HEK293T (cell line): Measurements from ENCODE around the gene ZNF567.
"Not testable (repeated sequence)": the region's sequence is repeated elsewhere in the genome, so short reads cannot be mapped to it uniquely, and the experiment has no call there.

ENCODE experiments used
- CTCF ChIA-PET: fragments of 350-600 bp; formaldehyde crosslinking; extraction: SDS; loops from one replicate; lab custom pipeline; 2021; ENCODE audit warnings: antibody characterized with exemption, inconsistent platforms; lab: Yijun Ruan, JAX
- POLR2A ChIA-PET: fragments of 350-600 bp; formaldehyde crosslinking; extraction: SDS; loops from one replicate; lab custom pipeline; 2020; ENCODE audit warnings: antibody characterized with exemption, inconsistent platforms; lab: Yijun Ruan, JAX
- DNase-seq: peaks from one replicate; pipeline ENCODE4 v3.0.0; 2012; ENCODE audit warnings: mixed read lengths; ENCODE audit errors: extremely low spot score
- ARNT ChIP-seq: fragments of 450-650 bp; IDR thresholded peaks from 2 replicates; pipeline ENCODE4 v1.6.1; 2017; ENCODE audit warnings: mild to moderate bottlenecking
- BHLHE40 ChIP-seq: fragments of 450-650 bp; IDR thresholded peaks from 2 replicates; pipeline ENCODE4 v1.6.1; 2016; ENCODE audit warnings: mild to moderate bottlenecking, moderate library complexity, borderline replicate concordance
- CTBP1 ChIP-seq: fragments of 450-650 bp; IDR thresholded peaks from 2 replicates; pipeline ENCODE4 v1.6.1; 2016; ENCODE audit warnings: borderline replicate concordance
- ELF4 ChIP-seq: fragments of 450-650 bp; IDR thresholded peaks from 2 replicates; pipeline ENCODE4 v1.6.1; 2017; ENCODE audit warnings: antibody characterized with exemption
- FOXA1 ChIP-seq: fragments of 450-650 bp; IDR thresholded peaks from 2 replicates; pipeline ENCODE4 v1.6.1; 2016; ENCODE audit warnings: mild to moderate bottlenecking
- FOXK2 ChIP-seq: fragments of 450-650 bp; IDR thresholded peaks from 2 replicates; pipeline ENCODE4 v1.6.1; 2016; ENCODE audit warnings: mild to moderate bottlenecking
- FOXM1 ChIP-seq: fragments of 450-650 bp; IDR thresholded peaks from 2 replicates; pipeline ENCODE4 v1.6.1; 2017; ENCODE audit warnings: mild to moderate bottlenecking, borderline replicate concordance
- HDGF ChIP-seq: fragments of 450-650 bp; IDR thresholded peaks from 2 replicates; pipeline ENCODE4 v1.6.1; 2017; ENCODE audit warnings: antibody characterized with exemption, borderline replicate concordance
- L3MBTL2 ChIP-seq: fragments of 450-650 bp; conservative IDR thresholded peaks from 2 replicates; pipeline ENCODE4 v1.6.1; 2016; ENCODE audit warnings: mild to moderate bottlenecking
- LEF1 ChIP-seq: fragments of 450-650 bp; IDR thresholded peaks from 2 replicates; pipeline ENCODE4 v1.6.1; 2017; ENCODE audit warnings: mild to moderate bottlenecking, borderline replicate concordance
- NFRKB ChIP-seq: fragments of 450-650 bp; IDR thresholded peaks from 2 replicates; pipeline ENCODE4 v1.6.1; 2016; ENCODE audit warnings: mild to moderate bottlenecking, moderate library complexity
- SP1 ChIP-seq: fragments of 450-650 bp; IDR thresholded peaks from 2 replicates; pipeline ENCODE4 v1.6.1; 2017
- SUZ12 ChIP-seq: fragments of 450-650 bp; IDR thresholded peaks from 2 replicates; pipeline ENCODE4 v1.6.1; 2016; ENCODE audit warnings: mild to moderate bottlenecking
- TARDBP ChIP-seq: fragments of 450-650 bp; IDR thresholded peaks from 2 replicates; pipeline ENCODE4 v1.6.1; 2016
- ZNF384 ChIP-seq: fragments of 450-650 bp; IDR thresholded peaks from 2 replicates; pipeline ENCODE4 v1.6.1; 2016
- TF ChIP-seq, protein P1 (sequence below): fragments of 450-650 bp; IDR thresholded peaks from 2 replicates; pipeline ENCODE4 v1.6.1; 2016

ZNF567 gene

GRCh38 chr19:36709423-36709822 lies 22.0 kb downstream of the ZNF567 start:
- ChIA-PET CTCF (no interaction called here), POLR2A (no interaction called here)
- no peak for TF ChIP-seq FOXA1
- TF ChIP-seq L3MBTL2, result no peak
- TF ChIP-seq CTBP1, result no peak
- no peak for DNase-seq

DNA sequence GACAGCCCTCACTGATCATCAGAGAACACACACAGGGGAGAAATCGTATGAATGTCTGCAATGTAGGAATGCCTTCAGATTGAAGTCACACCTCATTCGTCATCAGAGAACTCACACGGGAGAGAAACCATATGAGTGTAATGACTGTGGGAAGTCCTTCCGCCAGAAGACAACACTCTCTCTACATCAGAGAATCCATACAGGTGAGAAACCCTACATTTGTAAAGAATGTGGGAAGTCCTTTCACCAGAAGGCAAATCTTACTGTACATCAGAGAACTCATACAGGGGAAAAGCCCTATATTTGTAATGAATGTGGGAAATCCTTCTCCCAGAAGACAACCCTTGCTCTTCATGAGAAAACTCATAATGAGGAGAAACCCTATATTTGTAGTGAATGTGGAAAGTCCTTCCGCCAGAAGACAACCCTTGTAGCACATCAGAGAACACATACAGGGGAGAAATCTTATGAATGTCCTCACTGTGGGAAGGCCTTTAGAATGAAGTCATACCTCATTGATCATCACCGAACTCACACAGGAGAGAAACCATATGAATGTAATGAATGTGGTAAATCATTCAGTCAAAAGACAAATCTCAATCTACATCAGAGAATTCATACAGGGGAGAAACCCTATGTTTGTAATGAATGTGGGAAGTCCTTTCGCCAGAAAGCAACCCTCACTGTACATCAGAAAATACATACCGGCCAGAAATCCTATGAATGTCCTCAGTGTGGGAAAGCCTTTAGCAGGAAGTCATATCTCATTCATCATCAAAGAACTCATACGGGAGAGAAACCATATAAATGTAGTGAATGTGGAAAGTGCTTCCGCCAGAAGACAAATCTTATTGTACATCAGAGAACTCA lies 32.5 kb downstream of the ZNF567 start:
- CTCF ChIA-PET, result no interaction called here
- DNase-seq, result no peak
- POLR2A ChIA-PET, result no interaction called here
- TF ChIP-seq, protein P1, sequence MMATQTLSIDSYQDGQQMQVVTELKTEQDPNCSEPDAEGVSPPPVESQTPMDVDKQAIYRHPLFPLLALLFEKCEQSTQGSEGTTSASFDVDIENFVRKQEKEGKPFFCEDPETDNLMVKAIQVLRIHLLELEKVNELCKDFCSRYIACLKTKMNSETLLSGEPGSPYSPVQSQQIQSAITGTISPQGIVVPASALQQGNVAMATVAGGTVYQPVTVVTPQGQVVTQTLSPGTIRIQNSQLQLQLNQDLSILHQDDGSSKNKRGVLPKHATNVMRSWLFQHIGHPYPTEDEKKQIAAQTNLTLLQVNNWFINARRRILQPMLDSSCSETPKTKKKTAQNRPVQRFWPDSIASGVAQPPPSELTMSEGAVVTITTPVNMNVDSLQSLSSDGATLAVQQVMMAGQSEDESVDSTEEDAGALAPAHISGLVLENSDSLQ, result no peak
- no peak for TF ChIP-seq SUZ12

DNA sequence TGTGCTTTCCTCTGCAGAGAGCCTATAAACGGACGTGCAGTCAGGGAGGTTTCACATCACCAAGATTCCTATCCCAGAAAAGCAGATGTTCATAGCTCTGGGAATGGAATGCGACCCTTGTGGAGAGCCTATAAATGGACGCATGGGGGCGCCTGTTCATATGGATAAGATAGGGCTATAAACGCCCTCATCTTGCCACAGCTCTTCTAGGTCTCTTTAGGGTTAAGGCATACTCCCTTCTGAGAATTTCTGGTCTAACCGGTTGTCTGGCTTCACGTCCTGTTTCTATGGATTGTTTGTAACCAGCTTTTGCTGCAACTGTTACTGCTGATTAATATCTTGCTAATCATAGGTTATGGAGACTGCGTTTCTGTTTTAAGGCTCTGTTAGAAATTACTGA lies 48.8 kb downstream of the ZNF567 start:
- POLR2A ChIA-PET, CTCF ChIA-PET, DNase-seq: not testable (repeated sequence)

DNA sequence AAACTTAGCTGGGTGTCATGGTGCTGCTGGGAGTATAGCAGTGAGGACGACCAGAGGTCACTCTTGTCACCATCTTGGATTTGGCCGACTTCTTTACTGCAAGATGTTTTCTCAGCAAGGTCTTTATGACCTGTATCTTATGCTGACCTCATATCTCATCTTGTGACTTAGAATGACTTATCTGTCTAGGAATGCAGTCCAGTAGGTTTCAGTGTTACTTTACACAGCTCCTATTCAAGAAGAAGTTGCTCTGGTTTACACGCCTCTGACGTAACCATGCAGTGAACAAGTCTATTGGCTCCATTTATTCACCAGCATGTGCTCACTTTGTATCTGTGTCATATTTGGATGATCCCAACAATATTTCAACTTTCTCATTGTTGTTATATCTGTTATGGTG lies 58.5 kb downstream of the ZNF567 start:
- POLR2A ChIA-PET, result no interaction called here
- TF ChIP-seq BHLHE40 (no peak), SUZ12 (no peak), NFRKB (no peak), FOXM1 (no peak), LEF1 (no peak), CTBP1 (no peak), ARNT (no peak), ELF4 (no peak), ZNF384 (no peak)
- TF ChIP-seq, protein P1, result no peak
- DNase-seq, result no peak
- CTCF ChIA-PET, result no interaction called here

GRCh38 chr19:36747750-36748149 lies 60.3 kb downstream of the ZNF567 start:
- TF ChIP-seq BHLHE40 (no peak), SUZ12 (no peak), FOXK2 (no peak), NFRKB (no peak), TARDBP (no peak), FOXM1 (no peak), CTBP1 (no peak), LEF1 (no peak), SP1 (no peak)
- POLR2A ChIA-PET, result no interaction called here
- DNase-seq, result no peak
- CTCF ChIA-PET, result no interaction called here

- TF ChIP-seq CTBP1 (no peak), FOXM1 (no peak), TARDBP (no peak), ZNF384 (no peak), ELF4 (no peak), NFRKB (no peak), FOXA1 (no peak), HDGF (no peak), SUZ12 (no peak), FOXK2 (no peak), L3MBTL2 (no peak), SP1 (no peak), LEF1 (no peak), ARNT (no peak), BHLHE40 (no peak)
- TF ChIP-seq, protein P1, result no peak
- DNase-seq, result no peak
- ChIA-PET POLR2A (no interaction called here), CTCF (no interaction called here)
These were observed 61.2 kb downstream of the ZNF567 start for GRCh38 chr19:36748431-36749275.

DNA sequence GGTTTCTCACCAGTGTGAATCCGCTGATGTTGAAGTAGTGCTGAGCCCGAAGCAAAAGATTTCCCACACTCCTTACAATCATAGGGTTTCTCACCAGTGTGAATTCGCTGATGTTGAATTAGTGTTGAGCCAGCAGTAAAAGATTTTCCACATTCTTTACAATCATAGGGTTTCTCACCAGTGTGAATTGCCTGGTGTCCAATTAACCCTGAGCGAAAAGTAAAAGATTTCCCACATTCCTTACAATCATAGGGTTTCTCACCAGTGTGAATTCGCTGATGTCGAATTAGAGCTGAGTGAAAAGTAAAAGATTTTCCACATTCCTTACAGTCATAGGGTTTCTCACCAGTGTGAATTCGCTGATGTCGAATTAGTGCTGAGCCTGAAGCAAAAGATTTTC lies 62.2 kb downstream of the ZNF567 start:
- POLR2A ChIA-PET, DNase-seq, CTCF ChIA-PET: not testable (repeated sequence)
